H1 (cell line): ENCODE measurements around the gene WNT5A. TPM values are rescaled to one million over a fixed set of nuclear protein-coding genes. Genes with fewer than 3 reads are reported as not detected.

ENCODE experiments used
- CTCF ChIA-PET: fragments of 300-600 bp; sonication (Branson Sonifier 250); formaldehyde crosslinking; loops from one replicate; lab custom pipeline; 2021; ENCODE audit not compliant: partially characterized antibody; lab: Charles Lee
- POLR2A ChIA-PET: fragments of 300-600 bp; sonication (Branson Sonifier 250); formaldehyde crosslinking; loops from one replicate; lab custom pipeline; 2021; ENCODE audit warnings: inconsistent platforms; ENCODE audit not compliant: partially characterized antibody; lab: Charles Lee
- DNase-seq, 2 experiments: peaks; one replicate each; pipeline versions ENCODE4 v3.0.0 to v3.0.0-alpha.2; 2010 to 2022; ENCODE audit warnings: low spot score in 2 of 2, low read depth in 1 of 2, mixed read lengths in 1 of 2
- FAIRE-seq: peaks from 2 replicates; lab custom pipeline; 2011; peaks lifted over from hg19 to GRCh38; lab: Jason Lieb, UNC
- H2AFZ ChIP-seq: 2 replicates; pipeline ENCODE4 v1.8.1; 2012; ENCODE audit warnings: low read length, inconsistent platforms
- H2AK5ac ChIP-seq: 2 replicates; pipeline ENCODE4 v1.6.1; 2013; ENCODE audit warnings: low read depth, low read length
- H2BK120ac ChIP-seq: replicated peaks from 2 replicates; pipeline ENCODE3; 2013; ENCODE audit warnings: low read depth, low read length, inconsistent platforms
- H2BK12ac ChIP-seq: 2 replicates; pipeline ENCODE4 v1.6.1; 2013; ENCODE audit warnings: low read depth, low read length
- H2BK15ac ChIP-seq: 2 replicates; pipeline ENCODE4 v1.6.1; 2013; ENCODE audit warnings: low read length
- H2BK20ac ChIP-seq: 2 replicates; pipeline ENCODE4 v1.6.1; 2013; ENCODE audit warnings: low read length
- H2BK5ac ChIP-seq: 2 replicates; pipeline ENCODE4 v1.6.1; 2013; ENCODE audit warnings: low read depth, low read length
- H3K14ac ChIP-seq: 2 replicates; pipeline ENCODE4 v1.6.1; 2013; ENCODE audit warnings: inconsistent platforms; ENCODE audit not compliant: insufficient read length
- H3K18ac ChIP-seq: 2 replicates; pipeline ENCODE4 v1.6.1; 2013; ENCODE audit warnings: low read length; ENCODE audit errors: extremely low read depth
- H3K23ac ChIP-seq: 2 replicates; pipeline ENCODE4 v1.6.1; 2013; ENCODE audit warnings: inconsistent platforms; ENCODE audit not compliant: insufficient read length
- H3K23me2 ChIP-seq: 2 replicates; pipeline ENCODE4 v1.6.1; 2013; ENCODE audit warnings: low read depth, low read length
- H3K27ac ChIP-seq: 2 replicates; pipeline ENCODE4 v1.6.1; 2011; ENCODE audit warnings: low read depth, low read length, inconsistent platforms
- H3K27me3 ChIP-seq, 4 experiments: replicated peaks in 1 of 4; 1 replicate in 1 of 4; 2 replicates in 3 of 4; pipeline versions ENCODE4 v1.6.1 to v1.8.1; 2011 to 2013; ENCODE audit warnings: low read length in 3 of 4, mild to moderate bottlenecking in 3 of 4, inconsistent platforms in 2 of 4, mixed read lengths in 2 of 4, moderate library complexity in 1 of 4; ENCODE audit not compliant: control insufficient read depth in 3 of 4, insufficient read depth in 3 of 4; ENCODE audit errors: extremely low read depth in 1 of 4
- H3K36me3 ChIP-seq, 4 experiments: 2 replicates each; pipeline versions ENCODE4 v1.6.1 to v1.8.1; 2011 to 2013; ENCODE audit warnings: mild to moderate bottlenecking in 4 of 4, low read length in 3 of 4, moderate library complexity in 2 of 4, control low read depth in 1 of 4, inconsistent platforms in 1 of 4; ENCODE audit not compliant: insufficient read depth in 4 of 4, control insufficient read depth in 2 of 4
- H3K4ac ChIP-seq: replicated peaks from 2 replicates; pipeline ENCODE3; 2013; ENCODE audit warnings: low read length, low read depth, mixed read lengths, inconsistent platforms; ENCODE audit not compliant: insufficient read length
- H3K4me1 ChIP-seq, 4 experiments: replicated peaks in 1 of 4; 1 replicate in 1 of 4; 2 replicates in 3 of 4; pipeline versions ENCODE4 v1.6.1 to v1.8.1; 2011 to 2013; ENCODE audit warnings: low read length in 3 of 4, inconsistent platforms in 2 of 4, mixed read lengths in 1 of 4; ENCODE audit not compliant: insufficient read depth in 4 of 4, control insufficient read depth in 3 of 4
- H3K4me2 ChIP-seq, 2 experiments: 2 replicates each; pipeline versions ENCODE4 v1.6.1 to v1.8.1; 2011 to 2013; ENCODE audit warnings: low read depth in 2 of 2, low read length in 2 of 2, control low read depth in 1 of 2, inconsistent platforms in 1 of 2, mild to moderate bottlenecking in 1 of 2; ENCODE audit not compliant: insufficient read depth in 1 of 2
- H3K4me3 ChIP-seq, 4 experiments: fragments of 200-600, 300-600 bp in 1 of 4; sonication (generic), shearing (Covaris generic), sonication (Bioruptor Twin) in 1 of 4; 2 replicates each; pipeline versions ENCODE4 v1.5.1 to v1.8.1; 2011 to 2016; ENCODE audit warnings: low read length in 4 of 4, low read depth in 3 of 4, control low read depth in 2 of 4, inconsistent platforms in 2 of 4, mild to moderate bottlenecking in 2 of 4, mixed read lengths in 1 of 4, moderate library complexity in 1 of 4; ENCODE audit not compliant: insufficient read depth in 2 of 4; ENCODE audit errors: extremely low read depth in 1 of 4
- H3K56ac ChIP-seq: replicated peaks from 2 replicates; pipeline ENCODE3; 2013; ENCODE audit warnings: low read depth, mild to moderate bottlenecking, mixed read lengths, low read length, inconsistent platforms; ENCODE audit not compliant: insufficient read length
- H3K79me1 ChIP-seq: 2 replicates; pipeline ENCODE4 v1.6.1; 2013; ENCODE audit warnings: low read depth, low read length, control low read depth
- H3K79me2 ChIP-seq, 2 experiments: 2 replicates each; pipeline versions ENCODE4 v1.6.1 to v1.8.1; 2012 to 2013; ENCODE audit warnings: low read length in 2 of 2, mild to moderate bottlenecking in 2 of 2, inconsistent platforms in 1 of 2; ENCODE audit not compliant: insufficient read depth in 2 of 2, control insufficient read depth in 1 of 2
- H3K9ac ChIP-seq, 4 experiments: replicated peaks in 1 of 4; 1 replicate in 1 of 4; 2 replicates in 3 of 4; pipeline versions ENCODE4 v1.6.1 to v1.8.1; 2011 to 2013; ENCODE audit warnings: low read depth in 3 of 4, low read length in 3 of 4, control low read depth in 2 of 4, mild to moderate bottlenecking in 2 of 4, moderate library complexity in 2 of 4, inconsistent platforms in 1 of 4; ENCODE audit errors: extremely low read depth in 1 of 4
- H3K9me3 ChIP-seq, 2 experiments: 2 replicates each; pipeline versions ENCODE4 v1.6.1 to v1.8.1; 2012 to 2013; ENCODE audit warnings: mild to moderate bottlenecking in 2 of 2, moderate library complexity in 2 of 2, control low read depth in 1 of 2, inconsistent platforms in 1 of 2, low read depth in 1 of 2, low read length in 1 of 2, mixed read lengths in 1 of 2; ENCODE audit not compliant: insufficient read depth in 2 of 2
- H4K20me1 ChIP-seq, 2 experiments: replicated peaks in 1 of 2; 2 replicates each; pipeline versions ENCODE3 to v1.8.1; 2011 to 2013; ENCODE audit warnings: inconsistent platforms in 2 of 2, low read length in 2 of 2, mild to moderate bottlenecking in 1 of 2; ENCODE audit not compliant: insufficient read depth in 2 of 2, control insufficient read depth in 1 of 2
- H4K5ac ChIP-seq: 2 replicates; pipeline ENCODE4 v1.6.1; 2013; ENCODE audit warnings: low read length, low read depth, mixed read lengths, inconsistent platforms; ENCODE audit not compliant: insufficient read length
- H4K8ac ChIP-seq: 2 replicates; pipeline ENCODE4 v1.8.0; 2013; ENCODE audit warnings: mild to moderate bottlenecking, moderate library complexity, low read length, inconsistent platforms; ENCODE audit not compliant: insufficient read depth; ENCODE audit errors: extremely low read depth
- H4K91ac ChIP-seq: replicated peaks from 2 replicates; pipeline ENCODE3; 2013; ENCODE audit warnings: low read length, mixed read lengths, inconsistent platforms; ENCODE audit not compliant: insufficient read length
- ASH2L ChIP-seq: fragments of 200-600, 300-600 bp; sonication (generic); IDR thresholded peaks from one replicate; pipeline ENCODE4 v1.7.1; 2017; ENCODE audit warnings: low read length
- BACH1 ChIP-seq: IDR thresholded peaks from 2 replicates; pipeline ENCODE4 v1.6.1; 2012; ENCODE audit warnings: low read length, improper control_type of control experiment
- CHD2 ChIP-seq: IDR thresholded peaks from 2 replicates; pipeline ENCODE4 v1.6.1; 2012; ENCODE audit warnings: low read length, improper control_type of control experiment
- CREB1 ChIP-seq: IDR thresholded peaks from 2 replicates; pipeline ENCODE4 v1.6.1; 2012; ENCODE audit warnings: inconsistent platforms
- GTF2F1 ChIP-seq: IDR thresholded peaks from 2 replicates; pipeline ENCODE4 v1.6.1; 2012; ENCODE audit warnings: low read depth, low read length, improper control_type of control experiment, borderline replicate concordance
- HDAC6 ChIP-seq: IDR thresholded peaks from one replicate; pipeline ENCODE4 v1.7.1; 2012; ENCODE audit warnings: low read depth, mild to moderate bottlenecking, inconsistent platforms, low read length, moderate library complexity
- NANOG ChIP-seq: IDR thresholded peaks from 2 replicates; pipeline ENCODE4 v1.6.1; 2011; ENCODE audit warnings: low read length, low read depth, mild to moderate bottlenecking, inconsistent platforms; ENCODE audit not compliant: insufficient read depth, poor library complexity, severe bottlenecking
- POLR2A ChIP-seq, 2 experiments: IDR thresholded peaks; 1 replicate in 1 of 2; 2 replicates in 1 of 2; pipeline ENCODE4 v1.6.1; 2011; ENCODE audit warnings: low read depth in 2 of 2, low read length in 2 of 2, mild to moderate bottlenecking in 2 of 2; ENCODE audit errors: control extremely low read depth in 1 of 2
- RXRA ChIP-seq: IDR thresholded peaks from 2 replicates; pipeline ENCODE4 v1.6.1; 2011; ENCODE audit warnings: low read depth, mild to moderate bottlenecking, low read length, moderate library complexity; ENCODE audit not compliant: insufficient read depth
- SIRT6 ChIP-seq: IDR thresholded peaks from one replicate; pipeline ENCODE4 v1.7.1; 2012; ENCODE audit warnings: low read length, inconsistent platforms
- SIX5 ChIP-seq: IDR thresholded peaks from 2 replicates; pipeline ENCODE4 v1.6.1; 2011; ENCODE audit warnings: mild to moderate bottlenecking, low read depth, low read length
- SP1 ChIP-seq: IDR thresholded peaks from 2 replicates; pipeline ENCODE4 v1.6.1; 2011; ENCODE audit warnings: low read depth, low read length
- SRF ChIP-seq: IDR thresholded peaks from 2 replicates; pipeline ENCODE4 v1.6.1; 2011; ENCODE audit warnings: mild to moderate bottlenecking, low read depth, low read length, moderate library complexity
- TAF1 ChIP-seq: IDR thresholded peaks from 2 replicates; pipeline ENCODE4 v1.6.1; 2011; ENCODE audit warnings: mild to moderate bottlenecking, low read depth, low read length
- TBP ChIP-seq: IDR thresholded peaks from 2 replicates; pipeline ENCODE4 v1.6.1; 2011; ENCODE audit warnings: low read depth, low read length, improper control_type of control experiment
- WGBS, 2 experiments: shearing (Covaris generic) in 1 of 2; methylation state at CpG; one replicate each; pipeline versions ENCODE4 v1.1.6 to v1.1.7; 2013 to 2015; ENCODE audit warnings: low lambda C conversion rate in 2 of 2, mixed read lengths in 2 of 2, inconsistent platforms in 1 of 2, low coverage in 1 of 2, missing lambda C conversion rate in 1 of 2; ENCODE audit not compliant: insufficient replicate concordance in 2 of 2, insufficient coverage in 1 of 2, insufficient read length in 1 of 2; ENCODE audit errors: extremely low coverage in 1 of 2, missing lambda C conversion rate in 1 of 2; 5-methylcytosine and 5-hydroxymethylcytosine counted together
- polyA plus RNA-seq, 7 experiments: library from polyadenylated mRNA; depleted of rRNA in 3 of 7; stranded (reverse) in 5 of 7; unstranded in 2 of 7; fragments of >200 nt in 5 of 7; fragments of 200-250 nt in 2 of 7; gene quantifications; 1 replicate in 5 of 7; 2 replicates in 1 of 7; 4 replicates in 1 of 7; pipeline versions ENCODE4 v1.2.1 to v1.2.3, GENCODE V29; 2011 to 2013; ENCODE audit warnings: missing spikeins in 2 of 7, mixed read lengths in 2 of 7
- total RNA-seq: library from RNA; stranded (reverse); fragmentation: NEBNext Ultra II Directional; extraction: Animal tissue kit (Norgen Biotek cat#: 25700); gene quantifications from 2 replicates; pipeline ENCODE4 v1.2.1, GENCODE V29; 2021
- TF ChIP-seq, protein P1 (sequence below): IDR thresholded peaks from 2 replicates; pipeline ENCODE4 v1.6.1; 2012; ENCODE audit warnings: low read length, inconsistent platforms

Gene WNT5A
- total and polyA plus RNA-seq, 2 of the 8 experiments (the other 6 are each of a cell fraction or from before 2014, with no cell fraction given) = 3.9 to 5.6 TPM

DNA sequence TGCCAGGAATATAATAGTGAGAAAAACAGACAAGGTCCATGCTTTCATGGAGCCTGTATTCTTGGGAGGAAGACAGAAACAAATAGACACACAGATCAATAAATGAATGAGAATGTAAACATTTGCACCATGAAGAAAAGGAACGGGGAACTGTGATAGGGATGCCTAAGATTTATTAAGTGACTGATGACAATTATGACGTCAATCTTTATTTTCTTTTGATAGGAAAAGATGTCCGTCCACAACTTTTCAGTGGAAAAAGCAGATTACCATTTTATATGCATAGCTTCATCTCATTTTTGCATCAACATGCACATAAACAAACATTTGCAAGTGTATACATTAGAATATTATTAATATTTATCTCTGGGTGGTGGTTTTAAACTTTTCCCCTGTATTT is 27.9 kb upstream of the WNT5A start:
- WGBS, 2 experiments = 86% methylated on average over 3 of the region's 3 CpGs; no CpG with 5 or more reads in 1 of the 2 experiments
- TF ChIP-seq NANOG (no peak), BACH1 (no peak), TBP (no peak), SP1 (no peak), CHD2 (no peak), HDAC6 (no peak), SRF (no peak), RXRA (no peak), SIRT6 (no peak), GTF2F1 (no peak), ASH2L (no peak), TAF1 (no peak), POLR2A (IDR thresholded peaks at IDR 0.05; ENCODE audit: control extremely low read depth in 1 of 2, low read depth in 2 of 2, low read length in 2 of 2) (no peak), CREB1 (no peak), SIX5 (no peak)
- TF ChIP-seq, protein P1, sequence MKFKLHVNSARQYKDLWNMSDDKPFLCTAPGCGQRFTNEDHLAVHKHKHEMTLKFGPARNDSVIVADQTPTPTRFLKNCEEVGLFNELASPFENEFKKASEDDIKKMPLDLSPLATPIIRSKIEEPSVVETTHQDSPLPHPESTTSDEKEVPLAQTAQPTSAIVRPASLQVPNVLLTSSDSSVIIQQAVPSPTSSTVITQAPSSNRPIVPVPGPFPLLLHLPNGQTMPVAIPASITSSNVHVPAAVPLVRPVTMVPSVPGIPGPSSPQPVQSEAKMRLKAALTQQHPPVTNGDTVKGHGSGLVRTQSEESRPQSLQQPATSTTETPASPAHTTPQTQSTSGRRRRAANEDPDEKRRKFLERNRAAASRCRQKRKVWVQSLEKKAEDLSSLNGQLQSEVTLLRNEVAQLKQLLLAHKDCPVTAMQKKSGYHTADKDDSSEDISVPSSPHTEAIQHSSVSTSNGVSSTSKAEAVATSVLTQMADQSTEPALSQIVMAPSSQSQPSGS = no peak

More for the DNA sequence above, 27.9 kb upstream of the WNT5A start:
- Histone ChIP-seq H2BK120ac (no peak overlapping the region), H3K23me2 (no peaks in the 10 kb centered on the region), H3K27me3 (no peaks in the 10 kb centered on the region), H4K8ac (no peak overlapping the region), H4K91ac (no peak overlapping the region), H3K9ac (no peak overlapping the region), H3K56ac (no peak overlapping the region), H3K23ac (no peak overlapping the region), H3K18ac (no peak overlapping the region), H3K14ac (no peak overlapping the region), H2AK5ac (no peak overlapping the region), H3K79me2 (no peaks in the 10 kb centered on the region), H2BK5ac (no peak overlapping the region), H2BK15ac (no peak overlapping the region), H3K79me1 (no peaks in the 10 kb centered on the region), H2BK20ac (no peak overlapping the region), H3K9me3 (no peaks in the 10 kb centered on the region), H3K27ac (no peak overlapping the region), H2AFZ (no peak overlapping the region), H4K20me1 (no peaks in the 10 kb centered on the region), H3K36me3 (no peaks in the 10 kb centered on the region), H3K4me1 (peaks cover 6 to 22% (median 17%) of the 10 kb centered on the region in 4 experiments), H3K4me3 (no peak overlapping the region), H2BK12ac (no peak overlapping the region), H3K4ac (no peak overlapping the region), H3K4me2 (no peak overlapping the region), H4K5ac (no peak overlapping the region)
- DNase-seq = no peak
- ChIA-PET POLR2A (no interaction called here), CTCF (interaction anchor here (0.6 kb wide), 1 partner anchor 38 kb away, joined by 3 read pairs; no protein-coding TSS in a partner anchor)
- no peak for FAIRE-seq
